CD4-positive, alpha-beta T cell treated with Interleukin-15 for 1 hour (primary cell): ENCODE results near the gene LRRC32.
"Not testable (repeated sequence)": the region's sequence is repeated elsewhere in the genome, so short reads cannot be mapped to it uniquely, and the experiment has no call there.

ENCODE experiments used
- DNase-seq: peaks from one replicate; pipeline ENCODE4 v3.0.0-alpha.2; 2020

The LRRC32 gene

DNA sequence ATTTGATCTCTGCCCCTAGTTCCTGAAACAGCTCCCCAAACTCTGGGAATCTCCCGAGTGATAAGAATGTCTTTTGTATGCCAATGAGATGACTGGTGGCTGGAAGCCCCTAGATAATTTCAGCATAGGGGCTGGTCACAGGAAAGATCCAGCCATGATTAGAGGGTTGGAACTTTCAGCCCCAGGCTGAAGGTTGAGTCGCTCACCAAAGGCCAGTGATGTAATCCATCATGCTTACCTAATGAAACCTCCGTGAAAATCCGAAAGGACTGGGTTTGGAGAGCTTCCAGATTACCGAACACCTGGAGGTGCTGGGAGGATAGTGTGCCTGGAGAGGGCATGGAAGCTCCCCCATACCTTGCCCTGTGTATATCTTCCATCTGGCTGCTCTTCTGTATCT is 26.0 kb downstream of the LRRC32 start:
- peak; percentile 5 for DNase-seq

DNA sequence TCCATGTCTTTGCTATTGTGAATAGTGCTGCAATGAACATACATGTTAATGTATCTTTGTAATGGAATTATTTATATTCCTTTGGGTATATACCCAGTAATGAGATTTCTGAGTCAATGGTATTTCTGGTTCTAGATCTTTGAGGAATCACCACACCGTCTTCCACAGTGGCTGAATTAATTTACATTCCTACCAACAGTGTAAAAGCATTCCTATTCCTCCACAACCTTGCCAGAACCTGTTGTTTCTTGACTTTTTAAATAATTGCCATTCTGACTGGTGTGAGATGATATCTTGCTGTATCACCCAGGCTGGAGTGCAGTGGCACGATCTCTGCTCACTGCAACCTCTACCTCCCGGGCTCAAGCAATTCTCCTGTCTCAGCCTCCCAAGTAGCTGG is 26.8 kb downstream of the LRRC32 start:
- DNase-seq = not testable (repeated sequence)

DNA sequence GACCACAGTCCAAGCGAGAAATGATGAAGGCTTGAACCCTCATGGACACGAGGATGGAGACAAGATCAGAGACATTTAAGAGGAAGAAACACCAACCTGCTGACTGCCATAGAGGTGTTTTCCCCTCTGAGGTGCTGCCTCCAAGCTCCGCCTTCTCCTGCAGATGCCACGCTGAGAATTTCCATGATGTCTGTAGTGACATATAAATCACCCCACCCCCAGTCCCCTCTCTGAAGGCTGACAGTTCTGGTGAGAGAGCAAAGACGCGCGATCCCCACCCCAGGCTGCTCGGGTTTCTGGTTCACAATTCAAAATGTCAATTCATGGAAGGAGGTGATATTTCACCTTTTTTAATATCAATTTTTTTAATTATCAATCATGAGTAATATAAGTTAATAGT is 28.2 kb downstream of the LRRC32 start:
- peak; percentile 53 for DNase-seq

DNA sequence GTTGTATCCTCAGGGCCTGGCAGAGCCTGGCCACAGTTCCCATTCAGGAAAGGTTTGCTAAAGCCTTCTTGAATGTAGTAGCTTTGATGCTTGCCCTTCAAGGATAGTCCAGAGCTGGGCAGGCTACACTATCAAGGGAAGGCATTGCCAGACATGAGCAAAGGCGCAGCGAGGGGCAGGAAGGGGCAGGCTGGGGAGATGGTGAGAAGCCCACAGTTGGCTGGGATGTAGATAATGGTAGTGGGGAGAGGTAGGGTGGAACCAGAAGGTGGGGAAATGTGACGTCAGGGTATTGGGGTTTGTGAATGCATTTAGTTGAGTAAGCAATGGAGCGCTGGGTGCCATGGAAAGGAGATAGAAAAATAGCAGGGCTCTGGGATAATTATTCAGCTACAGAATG is 28.6 kb downstream of the LRRC32 start:
- DNase-seq = peak; percentile 13

DNA sequence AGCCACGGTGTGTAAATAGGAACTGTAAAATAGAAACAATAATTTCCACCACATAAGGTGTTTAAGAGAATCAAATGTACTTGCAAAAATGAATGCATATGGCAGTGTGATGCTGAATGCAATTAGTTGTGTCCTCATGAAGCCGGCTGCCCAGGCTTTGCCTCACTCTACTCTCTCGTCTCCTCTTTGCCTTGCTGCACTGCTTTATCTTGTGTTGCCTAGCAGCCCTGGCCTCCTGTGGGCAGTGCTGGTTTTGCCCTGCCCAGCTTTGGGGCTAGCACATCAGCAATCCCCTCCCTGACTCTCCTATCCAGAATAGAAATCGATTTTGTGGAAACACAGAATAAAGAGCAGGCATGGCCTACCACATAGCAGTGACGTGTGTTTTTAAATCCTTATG is 30.0 kb downstream of the LRRC32 start:
- DNase-seq = peak; percentile 2

DNA sequence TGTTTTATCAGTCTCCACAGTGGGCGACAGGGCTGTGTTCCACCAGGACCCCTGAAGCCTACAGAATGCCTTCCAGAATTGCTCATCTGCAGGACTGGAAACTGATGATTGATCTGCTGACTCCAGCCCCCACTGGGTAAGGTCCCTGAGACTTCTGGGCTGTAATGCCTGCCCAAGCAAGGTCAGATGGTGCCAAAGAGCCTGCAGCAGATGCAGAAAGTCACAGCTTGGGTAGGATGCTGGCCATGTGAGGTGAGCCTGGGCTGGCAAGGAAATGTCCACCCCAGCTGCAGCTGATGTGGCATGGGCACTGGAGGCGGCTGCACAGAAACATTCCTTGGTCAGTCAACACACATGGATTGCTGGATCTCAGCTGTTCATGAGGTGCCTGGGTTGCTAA is 30.9 kb downstream of the LRRC32 start:
- peak; percentile 9 for DNase-seq

DNA sequence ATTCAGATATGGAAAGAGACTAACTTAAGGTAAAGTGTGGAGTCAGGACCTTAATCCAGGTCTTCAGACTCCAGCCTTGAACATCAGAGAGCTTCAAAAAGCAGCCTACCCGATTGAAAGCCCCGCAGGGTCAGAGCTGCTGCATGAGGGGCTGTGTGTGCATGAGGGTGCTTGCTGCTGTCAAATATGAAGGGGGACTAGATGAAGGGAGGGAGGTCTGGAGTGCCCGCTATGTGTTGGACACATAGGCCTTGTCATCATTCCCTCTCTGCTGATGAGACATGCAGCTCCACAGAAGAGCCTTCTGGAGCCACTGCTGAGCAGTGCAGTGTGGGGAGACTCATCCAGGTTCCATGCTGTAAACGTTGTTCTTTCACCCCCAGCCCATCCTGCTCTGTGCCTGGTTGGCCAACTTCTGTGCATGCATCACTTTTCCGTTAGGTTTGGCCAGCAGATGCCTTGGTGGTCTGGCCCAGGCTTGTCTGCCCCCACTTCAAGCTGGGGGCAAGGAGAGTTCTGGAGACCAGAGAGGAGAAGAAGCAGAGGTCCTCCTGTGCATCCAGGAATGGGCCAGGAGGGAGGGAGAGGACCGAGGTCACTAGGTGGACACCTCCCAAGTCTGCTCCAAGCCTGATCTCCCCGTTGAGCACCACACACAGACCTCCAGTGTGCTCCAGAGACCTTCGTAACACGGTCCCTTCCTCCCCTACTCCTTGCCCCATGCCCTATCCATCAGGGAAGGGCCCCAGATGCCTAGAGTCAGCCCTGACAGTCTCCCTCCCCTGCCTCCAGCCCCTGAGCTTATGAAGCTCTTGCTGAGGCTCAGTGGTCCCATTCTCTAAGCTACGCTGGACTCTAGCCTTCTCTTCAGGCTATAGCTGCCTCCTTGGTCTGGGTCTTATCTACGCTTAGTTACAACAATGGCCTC is 32.0 kb downstream of the LRRC32 start:
- DNase-seq = peak; percentile 9

DNA sequence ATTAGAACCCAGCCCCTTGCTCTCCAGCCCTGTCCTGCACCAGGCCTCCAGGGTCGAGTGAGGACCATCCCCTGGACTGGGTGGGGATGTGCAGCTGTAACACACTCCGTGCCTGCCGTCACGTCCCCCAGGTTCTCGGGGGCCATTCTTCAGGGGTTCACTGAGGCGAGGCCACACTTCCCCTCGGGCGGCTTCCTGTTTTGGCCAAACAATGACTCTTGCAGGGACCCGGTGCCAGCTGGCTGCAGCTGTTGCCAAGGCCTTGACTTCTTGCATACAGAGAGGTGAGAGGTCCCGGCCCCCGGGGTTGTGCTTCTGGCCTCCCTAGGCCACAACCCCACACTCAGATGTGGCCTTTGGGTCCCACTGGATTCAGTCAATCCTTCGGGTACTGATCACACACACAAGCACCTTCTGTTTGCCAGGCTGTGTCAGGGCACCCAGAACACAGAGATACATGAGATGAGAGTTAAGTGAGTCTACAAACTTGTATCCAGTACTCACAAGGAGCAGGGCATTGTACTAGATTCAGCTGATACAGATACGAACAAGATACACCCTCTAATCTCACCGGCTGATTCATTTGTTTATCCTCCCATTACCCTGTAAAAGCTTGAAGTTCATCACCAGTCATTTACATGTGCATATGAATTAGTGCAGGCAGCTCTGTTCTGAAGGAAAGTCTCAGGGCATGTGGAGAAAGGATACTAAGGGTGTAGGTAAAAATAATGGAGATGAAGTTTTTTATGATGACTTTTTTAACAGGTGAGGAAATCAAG is 32.9 kb downstream of the LRRC32 start:
- peak; percentile 84 for DNase-seq

DNA sequence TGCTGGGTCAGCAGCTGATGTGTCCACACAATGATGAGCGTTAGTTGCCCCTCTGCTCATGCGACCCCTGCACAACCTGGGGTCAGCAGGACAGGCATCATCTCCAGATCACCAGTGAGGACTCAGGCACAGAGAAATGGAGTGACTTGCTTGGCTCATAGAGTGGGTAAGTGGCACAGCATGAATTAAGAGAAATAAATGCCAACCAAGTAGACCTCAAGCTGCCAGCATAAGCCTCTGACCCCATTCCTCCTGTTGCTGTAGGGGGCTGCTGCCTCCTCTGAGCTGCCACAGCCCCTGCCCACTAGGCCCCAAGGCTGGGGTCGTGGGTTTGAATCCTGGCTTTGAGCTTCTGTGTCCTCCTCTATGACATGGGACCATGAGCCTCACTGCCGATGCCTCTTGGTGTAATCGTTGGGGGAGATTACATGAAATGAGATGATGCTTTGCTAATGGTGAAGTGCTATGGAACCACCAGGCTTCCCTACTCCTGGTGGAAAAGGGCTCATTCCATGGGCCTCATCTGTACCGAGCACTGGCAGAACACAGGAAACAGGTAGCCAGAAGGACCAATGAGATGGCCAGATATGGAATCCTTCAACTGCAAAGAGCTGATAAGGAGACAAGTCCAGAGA is 33.6 kb downstream of the LRRC32 start:
- DNase-seq = peak; percentile 15

DNA sequence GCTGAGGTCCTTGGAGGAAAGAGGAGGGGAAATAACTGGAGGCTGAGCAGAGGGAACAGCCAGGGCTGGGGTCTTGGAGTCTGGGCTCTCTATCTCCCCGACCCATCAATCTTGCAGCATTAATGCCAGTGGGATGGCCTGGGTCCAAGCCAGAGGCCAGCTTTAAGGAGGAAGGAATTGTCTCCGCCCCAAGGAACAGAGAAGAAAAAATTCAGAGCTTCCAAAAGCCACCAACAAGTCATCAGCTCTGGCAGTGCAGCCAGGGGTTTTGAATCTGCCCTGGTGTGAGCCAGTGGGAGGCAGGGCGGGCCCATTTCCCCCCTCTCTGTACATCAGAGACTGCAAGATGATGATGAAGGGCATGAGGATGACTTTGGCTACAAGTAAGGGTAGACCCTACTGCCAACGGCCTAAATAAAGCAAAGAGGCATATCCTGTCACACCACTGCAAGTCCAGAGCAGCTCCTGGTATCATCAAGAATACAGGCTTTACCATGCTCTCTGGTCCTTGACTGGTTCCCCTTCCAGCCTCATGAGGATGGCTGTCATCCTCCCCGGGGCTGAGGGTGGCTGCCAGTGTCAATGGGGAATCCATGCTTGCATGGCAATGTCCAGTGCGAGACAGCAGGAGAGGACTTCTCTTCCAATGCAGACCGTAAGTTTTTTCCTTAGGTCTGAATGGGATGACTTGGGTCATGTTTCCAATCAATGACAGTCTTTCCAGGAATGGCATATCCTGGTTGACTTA is 34.4 kb downstream of the LRRC32 start:
- no peak for DNase-seq

DNA sequence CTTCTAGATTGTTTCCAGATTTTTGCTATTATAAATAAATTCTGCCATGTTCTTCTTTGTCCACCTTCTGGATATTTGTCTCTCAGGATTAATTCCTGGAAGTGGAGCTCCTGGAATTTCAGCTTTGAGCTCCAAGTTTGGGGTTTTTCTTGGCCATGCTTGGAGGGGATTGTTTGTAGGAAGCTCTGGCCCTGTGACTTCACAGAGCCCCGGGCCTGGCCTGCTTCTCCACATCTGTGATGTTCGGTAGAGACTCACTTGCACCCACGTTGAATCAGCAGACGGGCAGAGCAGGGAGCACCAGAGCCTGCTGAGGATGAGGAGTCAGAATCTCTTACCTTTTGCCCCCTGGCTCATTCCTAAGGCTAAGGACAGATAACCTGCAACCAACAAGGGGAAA is 35.7 kb downstream of the LRRC32 start:
- no peak for DNase-seq

DNA sequence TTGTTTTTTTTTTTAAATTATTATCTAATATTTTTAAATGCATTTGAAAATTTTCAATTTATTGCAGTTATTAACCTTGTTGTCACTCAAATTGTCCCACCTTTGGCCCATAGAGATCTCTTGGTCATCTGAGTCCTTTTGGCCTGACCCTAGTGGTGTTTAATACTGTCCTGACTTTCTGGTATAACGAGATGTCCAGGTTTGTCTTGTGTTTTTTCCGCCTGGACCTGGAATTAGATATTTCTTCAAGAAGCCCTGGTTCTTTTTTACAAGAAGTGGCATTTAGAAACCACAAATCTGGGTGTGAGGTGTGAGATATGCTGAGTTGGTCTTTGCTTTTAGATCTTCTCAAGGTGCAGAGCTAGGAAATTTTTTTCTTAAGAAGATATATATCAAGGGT is 38.1 kb downstream of the LRRC32 start:
- no peak for DNase-seq

DNA sequence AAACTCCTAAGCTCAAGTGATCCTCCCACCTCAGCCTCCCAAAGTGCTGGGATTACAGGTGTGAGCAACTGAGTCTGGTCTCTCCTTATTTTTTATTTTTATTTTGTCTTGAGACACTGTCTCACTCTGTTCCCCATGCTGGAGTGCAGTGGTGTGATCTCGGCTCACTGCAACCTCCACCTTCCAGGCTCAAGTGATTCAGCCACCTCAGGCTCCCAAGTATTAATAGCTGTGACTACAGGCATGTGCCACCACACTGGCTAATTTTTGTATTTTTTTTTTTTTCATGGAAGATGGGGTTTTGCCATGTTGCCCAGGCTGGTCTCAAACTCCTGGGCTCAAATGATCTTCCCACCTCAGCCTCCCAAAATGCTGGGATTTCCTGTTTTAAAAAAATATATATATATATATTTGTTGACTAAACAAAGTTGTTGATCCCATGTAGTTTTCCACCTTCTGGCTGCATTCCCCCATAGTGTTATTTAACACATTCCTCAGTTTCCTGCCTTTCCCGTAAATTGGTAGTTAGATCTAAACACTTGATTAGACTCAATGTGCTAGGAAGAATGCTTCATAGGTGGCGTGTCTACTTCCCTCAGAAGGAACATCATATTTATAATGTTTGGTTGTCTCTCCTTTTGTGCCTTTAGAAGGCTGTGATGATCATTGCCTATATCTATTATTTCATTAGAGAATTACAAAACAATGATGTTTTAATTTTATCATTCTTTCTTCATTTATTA is 38.8 kb downstream of the LRRC32 start:
- DNase-seq = no peak

DNA sequence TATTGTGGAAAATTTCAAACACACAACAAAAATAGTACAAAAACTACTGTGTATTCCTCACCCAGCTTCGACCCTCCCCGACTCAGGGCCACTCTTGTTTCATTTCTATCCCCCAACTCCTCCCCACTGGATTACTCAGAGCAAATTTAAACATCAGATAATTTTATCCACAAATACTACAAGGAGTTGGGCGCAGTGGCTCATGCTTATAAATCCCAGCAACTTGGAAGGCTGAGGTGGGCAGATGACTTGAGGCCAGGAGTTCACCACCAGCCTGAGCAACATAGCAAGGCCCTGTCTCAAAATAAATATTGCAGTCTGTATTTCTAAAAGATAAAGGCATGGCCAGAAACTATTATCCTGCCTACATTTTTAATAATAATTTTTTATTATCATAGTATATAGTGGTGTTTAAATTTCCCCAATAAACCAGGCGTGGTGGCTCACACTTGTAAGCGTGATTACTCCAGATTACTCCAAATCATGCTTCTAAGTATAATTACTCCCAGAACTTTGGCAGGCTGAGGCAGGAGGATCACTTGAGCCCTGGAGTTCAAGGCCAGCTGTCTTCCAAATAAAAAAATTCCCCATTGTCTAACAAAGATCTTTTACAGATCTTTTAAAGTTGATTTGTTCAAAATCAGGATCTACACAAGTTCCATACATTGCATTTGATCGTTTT is 39.8 kb downstream of the LRRC32 start:
- DNase-seq = no peak

DNA sequence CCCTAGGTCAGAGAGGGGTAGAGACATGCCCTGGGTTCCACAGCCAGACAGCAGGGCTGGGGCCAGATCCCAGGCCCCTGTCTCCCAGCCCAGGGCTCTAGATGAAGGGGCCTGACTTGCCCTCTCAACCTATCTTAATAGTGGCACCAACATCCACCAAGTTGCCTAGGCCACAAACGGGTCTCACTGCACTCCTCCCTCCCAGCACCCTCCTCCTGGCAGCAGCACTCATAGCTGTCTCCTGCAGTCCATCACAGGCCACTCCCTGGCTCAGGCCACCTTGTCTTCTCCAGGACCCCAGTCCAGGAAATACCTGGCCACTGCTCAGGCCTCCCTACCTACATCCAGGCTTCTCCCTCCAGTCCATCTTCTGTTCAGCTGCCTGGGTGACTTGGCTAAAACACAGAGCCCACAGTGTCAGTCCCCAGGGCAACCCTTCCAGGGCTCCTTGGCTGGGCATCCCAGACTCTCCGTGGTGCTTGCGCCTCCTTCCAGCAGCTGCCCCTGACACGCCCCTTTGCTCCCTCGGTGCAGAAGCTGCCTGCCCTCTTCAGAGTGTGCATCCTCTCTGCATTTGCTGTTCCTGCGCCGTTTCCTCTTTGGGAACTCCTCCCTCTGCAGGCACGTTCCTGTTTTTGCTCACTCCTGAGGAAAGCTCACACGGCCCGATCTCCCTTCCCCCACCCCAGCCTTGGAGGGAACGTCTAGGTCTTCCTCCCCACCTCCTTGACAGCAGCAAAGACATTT is 40.5 kb downstream of the LRRC32 start:
- DNase-seq = peak; percentile 83

DNA sequence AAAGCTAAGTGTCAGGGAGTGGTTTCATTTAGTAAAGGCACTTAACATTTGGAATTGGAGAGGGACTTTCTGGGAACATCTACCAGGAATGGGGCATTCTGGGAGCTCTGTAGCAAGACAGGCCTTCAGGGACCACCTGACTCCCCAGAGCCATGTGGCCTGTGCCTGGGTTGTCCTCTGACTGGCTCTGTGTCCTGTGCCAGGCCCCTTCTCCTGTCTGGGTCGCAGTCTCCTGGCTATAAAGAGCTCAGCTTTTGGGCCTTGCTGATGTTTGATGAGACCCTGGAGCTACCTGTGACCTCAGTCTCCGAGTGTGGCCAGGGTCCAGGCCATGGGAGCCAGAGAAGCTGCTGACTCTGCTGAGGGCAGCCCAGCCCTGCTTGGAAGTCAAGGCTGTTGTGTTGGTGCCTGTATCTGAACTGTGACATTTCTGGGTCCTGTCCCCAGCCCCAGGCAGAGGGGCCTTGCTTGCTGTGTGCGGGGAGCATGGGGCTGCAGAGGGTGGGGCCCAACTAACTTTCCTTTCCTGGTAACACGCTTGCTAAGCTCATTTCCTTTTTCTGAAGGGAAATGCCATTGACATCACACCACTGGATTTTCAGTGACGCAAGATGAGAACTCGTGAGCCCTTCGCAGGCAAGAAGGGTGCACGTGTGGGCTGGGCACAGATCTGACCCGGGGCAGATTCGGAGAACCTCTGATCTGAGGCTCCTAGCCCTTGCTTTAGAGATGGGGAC is 41.3 kb downstream of the LRRC32 start:
- peak; percentile 88 for DNase-seq

DNA sequence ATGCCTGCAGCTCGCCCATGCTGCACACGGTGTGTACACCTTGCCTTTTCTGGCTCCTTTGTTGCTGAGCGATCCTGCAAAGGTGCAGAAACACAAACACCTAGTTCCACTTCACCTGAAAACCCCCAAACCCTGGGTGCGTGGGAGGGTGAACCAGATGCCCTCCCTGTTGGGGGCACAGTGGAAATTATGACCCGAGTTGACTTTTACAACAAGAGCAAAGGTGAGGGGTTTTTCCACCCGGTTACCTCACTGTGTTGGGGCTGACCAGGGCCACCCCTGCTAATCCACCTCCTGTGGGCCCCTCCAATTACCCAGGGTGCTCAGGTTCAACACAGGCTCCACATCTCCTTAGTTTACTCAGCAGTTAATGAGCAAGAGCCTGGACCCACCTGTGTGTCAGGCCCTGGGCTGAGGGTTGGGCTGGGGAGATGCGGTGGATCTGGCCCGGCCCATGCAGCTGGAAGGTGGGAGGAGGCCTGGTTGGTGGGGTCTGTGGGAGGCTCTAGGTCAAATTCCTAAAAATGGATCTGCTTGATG is 42.1 kb downstream of the LRRC32 start:
- DNase-seq = peak; percentile 39

DNA sequence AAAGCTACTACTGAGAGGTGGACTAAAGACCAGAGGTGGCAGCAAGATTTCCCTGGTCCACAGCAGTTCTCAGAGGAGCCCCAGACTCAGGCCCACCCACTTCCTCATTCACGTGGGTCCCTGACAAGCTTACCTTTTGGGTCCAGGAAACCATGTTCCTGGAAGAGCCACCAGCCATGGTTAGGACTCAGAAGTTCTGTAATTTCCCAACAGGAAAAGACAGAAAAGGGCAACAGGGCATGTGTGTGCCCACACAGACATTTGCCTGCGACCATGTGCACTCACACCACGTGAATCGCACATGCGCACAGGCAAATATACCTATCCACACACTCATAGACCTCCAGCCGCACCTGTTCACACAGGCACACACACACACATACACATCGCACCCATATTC is 42.9 kb downstream of the LRRC32 start:
- DNase-seq = peak; percentile 29

DNA sequence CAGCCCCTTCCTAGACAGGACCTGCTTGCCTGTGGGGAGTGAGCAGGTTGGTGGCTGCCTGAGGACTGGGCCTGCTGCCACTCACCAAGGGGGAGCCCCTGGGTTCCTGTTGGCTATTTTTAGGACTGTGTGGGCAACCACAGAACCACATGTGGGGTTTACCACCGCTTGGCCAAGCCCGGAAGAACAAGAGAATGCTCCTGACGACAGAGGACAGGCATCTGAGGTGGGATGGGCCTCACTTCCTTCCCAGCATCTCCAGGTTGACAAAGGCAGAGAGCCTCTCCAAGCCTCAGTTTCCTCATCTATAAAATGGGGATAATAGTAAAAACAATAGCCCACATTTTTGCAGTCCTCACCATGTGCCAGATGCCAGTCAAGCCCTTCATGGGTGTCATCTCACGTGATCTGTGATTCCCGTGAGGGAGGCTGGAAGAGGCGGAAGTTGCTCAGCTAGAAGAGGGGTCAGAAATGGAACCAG is 43.6 kb downstream of the LRRC32 start:
- DNase-seq = peak; percentile 85

DNA sequence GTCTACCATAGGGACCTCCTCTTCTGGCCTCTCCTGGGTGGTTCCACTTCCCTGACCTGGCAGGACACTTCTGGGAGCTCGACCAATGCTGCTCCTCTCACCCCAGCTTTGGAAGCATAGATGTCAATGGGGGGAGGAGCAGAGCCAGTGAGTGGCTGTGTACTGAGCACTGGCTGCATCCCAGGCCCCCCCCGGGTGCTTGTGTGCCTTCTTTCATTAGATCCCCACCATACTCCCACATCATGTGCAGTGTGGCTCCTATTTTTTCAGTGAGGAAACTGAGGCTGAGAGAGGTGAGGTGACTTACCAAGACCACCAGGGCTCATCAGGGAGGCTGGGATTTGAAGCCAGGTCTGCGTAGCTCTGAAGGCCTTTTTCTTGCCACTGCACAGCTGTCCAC is 44.3 kb downstream of the LRRC32 start:
- DNase-seq = no peak
